Umbilical cord (tissue), 2 donors: ENCODE results near the gene CDH4. TPM values are rescaled to one million over a fixed set of nuclear protein-coding genes. Genes with fewer than 3 reads are reported as not detected.

Experiments
- DNase-seq: peaks from one replicate; pipeline ENCODE4 v3.0.0-alpha.2; 2015; ENCODE audit warnings: low spot score
- total RNA-seq: library from RNA; depleted of rRNA; stranded (reverse); fragments of >200 nt; gene quantifications from one replicate; pipeline ENCODE4 v1.2.3, GENCODE V29; 2014; ENCODE audit warnings: low replicate concordance; ENCODE audit not compliant: insufficient read depth

The CDH4 gene
- total RNA-seq, 1 donor from 2014 or later, result 0.48 TPM

DNA sequence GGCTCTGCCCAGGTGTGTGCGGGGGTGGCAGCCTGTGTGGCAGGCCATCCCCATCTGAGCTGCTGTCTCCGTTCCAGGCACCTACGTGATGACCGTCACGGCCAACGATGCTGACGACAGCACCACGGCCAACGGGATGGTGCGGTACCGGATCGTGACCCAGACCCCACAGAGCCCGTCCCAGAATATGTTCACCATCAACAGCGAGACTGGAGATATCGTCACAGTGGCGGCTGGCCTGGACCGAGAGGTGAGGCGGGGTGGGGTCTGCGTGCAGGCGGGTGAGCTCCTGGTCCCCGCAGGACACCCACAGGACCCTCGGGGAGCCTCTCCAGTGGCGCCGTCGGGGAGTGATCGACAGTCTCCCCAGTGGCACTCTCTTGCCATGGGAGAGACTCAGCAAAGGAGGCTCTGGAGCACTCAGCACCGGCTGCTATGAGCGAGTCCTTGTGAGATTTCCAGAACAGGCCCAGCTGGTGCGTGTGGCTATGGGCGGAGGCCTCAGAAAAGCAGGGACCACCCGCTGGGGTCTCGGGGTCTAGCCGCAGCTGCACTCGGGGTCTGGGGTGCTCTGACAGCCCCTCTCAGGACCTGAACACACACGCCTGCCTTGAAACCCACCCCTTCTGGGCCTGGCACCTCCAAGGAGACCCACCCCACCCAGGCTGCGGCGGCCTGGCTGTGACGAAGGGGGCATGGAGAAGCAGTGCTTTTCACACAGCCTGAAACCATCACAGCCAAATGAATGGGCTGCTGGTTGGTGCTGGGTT is 621.8 kb downstream of the CDH4 start:
- no peak for DNase-seq

DNA sequence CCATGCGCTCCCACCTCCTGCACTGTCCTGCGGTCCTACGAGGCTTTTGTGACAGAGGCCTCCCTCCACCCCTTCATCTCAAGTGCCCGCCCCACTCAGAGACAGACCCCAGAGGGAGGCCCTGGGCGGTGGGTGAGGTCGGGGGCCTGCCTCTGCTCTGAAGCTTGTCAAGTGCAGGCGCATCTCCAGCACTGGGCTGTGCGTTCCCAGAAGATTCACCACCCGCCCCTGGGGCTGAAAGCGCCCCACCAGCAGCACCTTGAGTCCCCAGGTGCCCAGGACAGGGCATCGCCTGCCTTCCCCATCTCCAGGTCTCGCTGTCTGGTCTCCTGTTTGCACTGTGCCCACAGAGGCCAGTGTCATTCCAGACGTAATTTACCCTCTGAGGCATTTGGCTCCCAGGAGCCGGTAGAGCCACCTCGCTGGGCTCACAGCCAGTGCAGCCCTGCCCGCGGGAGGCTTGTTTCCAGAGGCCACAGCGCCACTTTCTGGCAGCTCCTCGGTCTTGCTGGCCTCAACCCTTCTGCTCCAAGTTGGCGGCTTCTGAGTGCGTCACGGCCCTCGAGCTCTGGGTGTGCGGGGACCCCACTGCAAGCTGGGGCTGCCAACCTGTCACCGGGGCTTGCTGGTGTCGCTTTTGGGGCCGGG is 622.5 kb downstream of the CDH4 start:
- DNase-seq, result no peak

DNA sequence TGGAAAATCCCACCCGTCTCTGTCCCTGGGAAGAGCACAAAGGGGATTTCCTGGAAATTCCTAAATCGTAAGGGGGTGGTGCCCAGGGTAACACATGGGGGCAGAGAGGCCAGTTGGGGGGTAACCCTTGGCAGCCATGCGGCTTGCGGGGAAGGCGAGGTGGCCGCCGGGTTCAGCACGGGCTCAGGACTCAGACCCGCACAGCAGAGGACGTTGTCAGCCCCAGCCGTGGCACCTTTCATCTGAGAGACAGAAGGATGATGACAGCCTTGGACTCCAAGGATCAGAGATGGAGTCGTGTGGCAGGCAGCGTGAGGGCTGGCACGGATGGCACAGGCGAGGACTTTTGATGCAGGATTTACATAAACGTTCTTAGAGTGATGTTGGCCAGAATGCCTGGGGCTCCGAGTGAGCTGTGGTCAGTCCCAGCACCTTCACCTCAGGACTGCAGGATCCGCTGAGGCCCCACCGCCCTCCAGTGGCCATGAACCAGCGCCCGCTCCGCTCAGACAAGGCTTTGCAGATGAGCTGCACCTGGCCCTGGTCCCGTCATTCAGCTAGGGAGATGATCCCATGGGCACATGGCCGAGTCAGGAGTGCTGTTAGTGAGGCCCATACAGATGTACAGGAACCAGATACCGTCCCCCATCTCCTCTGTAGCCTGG is 623.3 kb downstream of the CDH4 start:
- DNase-seq, result no peak

DNA sequence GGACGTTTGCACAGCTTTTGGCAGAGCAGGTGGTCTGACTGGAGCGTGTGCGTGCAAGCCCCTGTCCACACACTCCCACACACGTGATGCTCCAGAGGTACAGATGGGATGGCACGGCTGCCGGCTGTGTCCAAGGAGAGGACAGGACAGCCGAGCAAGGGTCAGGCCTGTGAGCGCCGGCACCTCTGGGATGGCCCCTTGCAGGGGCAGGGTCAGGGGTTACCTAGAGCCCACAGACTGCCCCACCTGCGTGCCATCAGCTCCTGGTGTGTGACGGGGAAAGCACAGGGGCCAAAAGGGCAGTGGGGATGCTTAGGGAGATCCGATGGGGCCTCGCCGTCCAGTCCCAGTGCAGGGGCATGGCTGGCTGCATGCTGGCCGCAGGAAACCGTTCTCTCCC is 623.9 kb downstream of the CDH4 start:
- no peak for DNase-seq

DNA sequence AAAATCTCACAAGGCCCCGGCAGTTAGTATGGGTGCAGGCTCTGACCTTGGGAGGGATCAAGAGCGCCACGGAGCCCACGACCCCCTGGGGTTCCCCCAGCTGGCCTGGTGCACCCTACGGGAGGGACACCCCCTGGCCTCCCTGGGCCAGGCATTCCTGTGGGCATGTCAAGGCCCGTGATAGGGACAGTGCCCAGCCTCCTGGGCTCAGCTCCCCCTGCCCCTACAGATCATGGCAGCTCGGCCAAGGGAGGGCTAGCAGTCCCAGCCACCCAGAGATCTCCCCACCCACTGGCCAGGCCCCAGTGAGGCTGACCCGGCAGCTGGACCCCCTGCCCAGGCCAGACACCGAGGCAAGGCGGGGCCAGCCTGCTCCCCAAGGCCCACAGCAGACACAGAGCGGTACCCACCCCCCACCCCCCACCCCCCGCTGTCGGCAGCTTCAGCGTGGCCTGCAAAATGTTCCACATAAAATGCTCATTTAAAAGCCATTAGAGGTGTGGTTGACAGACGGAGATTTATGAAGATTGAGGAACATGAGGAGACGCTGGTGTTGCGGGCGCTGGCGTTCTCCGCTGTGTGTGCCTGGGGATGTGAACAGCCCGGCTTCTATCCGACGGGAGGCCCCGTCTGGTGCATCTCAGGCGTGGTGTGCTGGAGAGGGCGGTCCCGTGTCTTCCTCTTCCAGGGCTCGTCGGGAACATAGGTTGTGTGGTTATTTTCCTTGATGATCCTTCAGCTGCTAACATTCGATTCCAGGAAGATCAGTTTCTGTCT is 625.1 kb downstream of the CDH4 start:
- DNase-seq, result no peak

DNA sequence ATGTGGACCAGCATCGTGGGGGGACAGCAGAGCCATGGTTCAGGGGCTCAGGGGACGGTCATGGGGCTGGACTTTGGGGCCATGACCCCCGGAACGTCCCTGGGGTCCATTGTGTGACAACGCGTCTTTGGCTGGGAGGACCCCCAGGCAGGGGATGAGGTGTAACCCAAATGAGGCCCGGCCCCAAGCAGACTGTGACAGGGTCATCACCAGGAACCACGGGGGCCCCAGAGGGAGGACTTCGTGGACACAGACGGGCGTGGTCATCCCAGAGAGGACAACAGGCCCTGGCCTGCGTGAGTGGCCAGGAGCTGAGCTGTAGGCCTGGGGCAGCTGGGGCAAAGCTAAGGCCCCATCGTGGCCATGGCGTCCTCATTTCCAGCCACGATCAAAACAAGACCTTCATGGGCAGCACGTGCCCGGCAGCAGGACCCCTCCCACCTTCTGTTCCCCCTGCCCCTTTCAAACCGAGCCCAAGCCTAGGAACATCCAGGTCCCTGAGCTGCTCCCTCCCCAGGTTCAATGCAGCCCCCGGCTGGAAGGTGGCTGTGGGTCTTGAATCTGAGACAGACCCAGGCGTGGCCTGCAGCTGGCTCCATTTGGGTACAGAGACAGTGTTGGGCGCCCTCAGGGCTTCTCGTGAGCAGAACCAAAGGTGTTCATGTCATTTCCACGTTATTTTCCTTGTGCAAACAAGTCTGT is 625.9 kb downstream of the CDH4 start:
- DNase-seq, result no peak

DNA sequence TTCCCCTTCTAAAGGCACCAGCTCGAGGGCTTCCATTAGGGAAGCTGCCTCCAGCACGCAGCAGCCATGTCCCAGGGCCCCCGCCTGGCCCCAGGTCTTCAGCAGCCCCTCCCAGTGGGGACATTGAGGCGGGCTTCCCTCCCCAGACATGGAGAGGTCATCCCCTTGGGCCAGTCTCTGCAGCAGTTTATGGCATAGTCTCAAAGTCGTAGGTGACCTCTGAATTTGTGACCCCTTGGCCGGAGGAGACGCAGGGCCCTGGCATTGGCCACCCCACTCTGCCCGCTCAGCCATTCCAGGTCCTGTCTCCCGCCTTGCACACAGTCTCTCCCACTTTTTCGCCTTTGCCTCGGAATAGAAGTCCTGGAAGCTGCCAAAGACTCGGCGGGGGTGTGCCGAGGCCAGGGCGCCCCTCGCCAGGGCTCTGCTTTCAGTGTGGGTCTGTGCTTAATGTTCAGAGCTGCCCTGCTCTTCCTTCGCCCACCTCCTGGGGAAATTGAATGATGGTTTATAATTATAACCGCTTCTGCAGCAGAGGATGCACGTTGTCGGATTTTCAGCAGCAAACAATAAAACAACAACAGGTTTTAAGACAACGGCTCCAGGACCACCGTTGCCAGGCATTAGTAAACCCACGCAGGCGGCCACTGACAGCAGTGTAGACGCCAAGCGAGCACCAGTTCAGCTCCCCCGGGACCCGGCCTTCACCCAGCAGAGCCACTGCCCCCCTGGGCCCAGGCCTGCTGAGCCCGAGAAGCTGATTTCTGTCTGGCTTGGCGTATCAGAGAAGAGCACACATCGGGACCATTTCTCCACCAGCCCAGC is 626.6 kb downstream of the CDH4 start:
- no peak for DNase-seq

DNA sequence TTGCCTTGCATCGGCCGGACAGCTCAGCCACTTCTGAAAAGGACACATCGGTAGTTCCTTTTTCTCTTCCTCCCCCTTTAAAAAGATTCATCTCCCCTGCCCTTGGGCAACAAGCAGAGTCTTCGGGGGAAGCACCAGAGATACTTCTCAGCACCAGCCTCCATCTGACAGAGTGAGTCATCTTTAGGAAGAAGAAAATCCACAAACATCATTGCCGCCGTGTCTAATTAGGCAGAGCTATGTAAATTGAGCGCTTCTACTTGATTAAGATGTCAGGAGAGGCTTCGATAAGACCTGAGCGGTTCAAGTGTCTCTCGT is 627.2 kb downstream of the CDH4 start:
- no peak for DNase-seq

DNA sequence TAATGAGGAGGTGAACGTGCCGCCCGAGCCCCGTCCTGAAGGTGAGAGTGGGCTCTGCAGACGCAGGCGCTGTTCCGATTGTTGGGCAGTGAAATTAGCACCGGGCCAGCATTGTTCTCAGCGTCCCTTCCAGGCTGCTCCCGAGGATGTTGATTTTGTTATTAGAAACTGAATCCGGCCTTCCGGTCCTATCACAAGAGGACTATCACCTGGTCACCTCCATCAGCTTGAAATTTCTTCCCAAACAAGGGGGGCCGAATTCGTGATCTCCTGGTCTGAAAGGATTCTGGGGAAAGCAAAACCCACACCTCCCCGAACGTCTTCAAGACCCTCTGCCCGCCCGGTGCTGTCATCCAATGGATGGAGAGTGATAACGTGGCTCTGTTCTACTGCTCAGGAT is 627.6 kb downstream of the CDH4 start:
- DNase-seq, result no peak

DNA sequence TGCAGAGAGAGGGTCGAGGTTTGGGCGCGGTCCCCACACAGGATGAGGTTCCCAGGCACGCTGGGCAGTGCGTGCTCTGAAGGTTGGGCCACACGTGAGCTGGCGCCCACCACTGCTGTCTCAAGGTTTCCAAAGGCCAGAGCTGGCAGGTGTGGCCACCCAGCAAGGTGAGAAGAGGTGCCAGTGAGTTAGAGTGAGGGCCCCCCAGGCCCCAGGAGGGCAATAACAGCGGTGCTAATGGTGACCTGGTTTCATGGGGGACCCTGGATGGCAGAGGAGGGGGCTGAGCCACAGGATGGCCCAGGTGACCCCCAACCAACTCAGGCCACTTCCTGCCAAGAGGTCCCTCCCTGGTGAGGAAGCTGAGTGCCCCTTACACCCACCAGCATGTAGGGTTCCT is 628.6 kb downstream of the CDH4 start:
- no peak for DNase-seq

DNA sequence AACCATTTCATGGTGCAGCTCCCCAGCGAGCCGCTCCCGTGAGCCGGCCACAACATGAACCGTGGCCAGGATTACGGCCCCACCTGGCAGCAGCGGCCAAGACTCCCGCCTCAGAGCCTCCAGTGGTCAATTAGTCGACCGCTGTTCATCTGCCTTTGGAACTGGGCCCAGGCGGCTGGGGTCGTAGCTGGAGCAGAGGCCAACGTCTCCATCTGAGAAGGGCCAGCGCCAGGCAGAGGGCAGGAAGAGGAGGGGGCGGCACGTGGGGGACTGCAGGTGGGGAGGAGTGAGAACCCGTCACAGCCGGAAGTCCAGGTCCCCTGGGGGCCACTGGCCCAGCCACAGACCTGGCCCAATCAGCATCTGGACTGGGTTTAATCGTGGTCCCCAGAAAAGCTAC is 629.4 kb downstream of the CDH4 start:
- no peak for DNase-seq

DNA sequence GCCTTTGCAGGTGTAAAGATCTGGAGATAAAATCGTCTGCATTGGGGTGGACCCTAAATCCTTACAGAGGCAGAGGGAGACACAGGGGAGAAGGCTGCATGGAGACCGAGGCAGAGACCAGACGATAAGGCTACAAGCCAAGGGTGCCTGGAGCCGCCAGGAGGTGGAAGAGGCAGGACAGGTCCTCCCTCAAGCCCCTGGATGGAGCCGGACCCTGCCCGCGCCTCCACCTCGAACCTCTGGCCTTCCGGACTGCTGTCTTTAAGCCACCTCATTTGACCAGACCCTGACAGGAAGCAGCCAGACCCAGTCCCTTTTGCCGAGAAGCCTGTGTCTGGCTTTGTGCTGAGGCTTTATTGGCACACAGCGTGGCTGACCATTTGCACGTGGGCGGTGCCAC is 629.8 kb downstream of the CDH4 start:
- DNase-seq, result no peak

DNA sequence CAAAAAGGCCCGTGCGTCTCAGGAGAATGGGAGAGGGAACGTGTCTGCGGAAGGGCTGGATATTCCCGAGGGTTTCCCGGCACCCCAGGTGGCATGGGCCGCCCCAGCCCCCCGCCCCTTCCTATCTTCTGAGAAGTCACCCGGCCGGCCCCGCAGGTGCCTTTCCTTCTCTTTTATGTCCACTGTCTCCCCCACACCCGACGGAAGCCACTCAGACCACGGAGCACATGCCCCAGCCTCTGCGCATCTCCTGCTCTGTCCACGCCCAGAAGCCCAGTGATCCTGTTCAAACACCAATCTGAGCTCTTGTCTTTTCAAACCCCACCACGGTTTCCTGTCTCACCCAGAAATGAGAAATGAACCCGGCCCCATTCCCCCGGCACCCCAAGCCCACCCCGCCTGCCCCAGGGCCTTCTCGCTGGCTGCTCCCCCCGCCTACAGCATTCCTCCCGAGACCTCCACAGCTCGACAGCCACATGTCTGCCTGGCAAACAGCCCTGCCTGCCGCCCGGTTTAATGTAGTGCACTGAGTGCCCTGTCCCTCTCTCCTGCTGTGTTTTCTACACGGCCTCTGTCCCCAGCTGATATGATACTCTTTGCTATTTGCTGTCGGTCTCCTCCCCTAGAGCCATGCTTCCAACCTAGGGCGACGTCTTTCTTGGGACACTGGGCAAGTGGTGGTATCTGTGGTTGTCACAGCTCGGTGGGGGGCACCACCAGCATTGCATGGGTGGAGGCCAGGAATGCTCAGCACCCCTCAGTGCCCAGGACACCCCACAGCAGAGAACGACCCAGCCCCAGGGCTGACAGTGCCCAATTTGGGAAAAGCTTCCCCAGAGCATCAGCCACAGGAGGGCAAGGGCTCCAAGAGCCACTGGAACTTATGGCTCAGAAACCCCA is 630.9 kb downstream of the CDH4 start:
- no peak for DNase-seq

DNA sequence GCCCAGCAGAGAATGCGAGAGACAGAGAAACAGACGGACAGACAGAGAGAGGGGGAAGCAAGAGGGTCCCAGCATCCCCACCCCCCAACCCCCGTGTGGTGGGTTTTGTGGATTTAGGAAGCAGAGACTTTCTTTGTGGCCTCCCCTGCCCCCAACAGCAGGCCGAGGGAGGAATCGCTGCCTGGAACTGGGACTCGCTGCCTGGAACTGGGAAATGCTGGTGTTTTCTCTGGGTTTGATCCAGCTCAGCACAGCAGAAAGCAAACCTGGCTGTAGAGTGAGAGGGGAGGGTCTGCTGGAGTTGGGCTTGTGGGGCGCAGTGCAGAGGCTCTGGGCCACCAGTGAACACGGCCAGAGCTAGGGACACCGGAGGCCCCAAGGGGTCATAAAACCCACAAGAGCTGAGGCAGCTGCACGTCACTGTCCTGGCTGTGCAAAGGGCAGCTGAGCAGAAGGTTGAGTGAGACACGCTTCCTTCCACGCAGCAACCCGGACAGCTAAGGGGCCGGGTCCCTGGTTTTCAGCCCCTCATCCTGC is 631.9 kb downstream of the CDH4 start:
- DNase-seq, result no peak

DNA sequence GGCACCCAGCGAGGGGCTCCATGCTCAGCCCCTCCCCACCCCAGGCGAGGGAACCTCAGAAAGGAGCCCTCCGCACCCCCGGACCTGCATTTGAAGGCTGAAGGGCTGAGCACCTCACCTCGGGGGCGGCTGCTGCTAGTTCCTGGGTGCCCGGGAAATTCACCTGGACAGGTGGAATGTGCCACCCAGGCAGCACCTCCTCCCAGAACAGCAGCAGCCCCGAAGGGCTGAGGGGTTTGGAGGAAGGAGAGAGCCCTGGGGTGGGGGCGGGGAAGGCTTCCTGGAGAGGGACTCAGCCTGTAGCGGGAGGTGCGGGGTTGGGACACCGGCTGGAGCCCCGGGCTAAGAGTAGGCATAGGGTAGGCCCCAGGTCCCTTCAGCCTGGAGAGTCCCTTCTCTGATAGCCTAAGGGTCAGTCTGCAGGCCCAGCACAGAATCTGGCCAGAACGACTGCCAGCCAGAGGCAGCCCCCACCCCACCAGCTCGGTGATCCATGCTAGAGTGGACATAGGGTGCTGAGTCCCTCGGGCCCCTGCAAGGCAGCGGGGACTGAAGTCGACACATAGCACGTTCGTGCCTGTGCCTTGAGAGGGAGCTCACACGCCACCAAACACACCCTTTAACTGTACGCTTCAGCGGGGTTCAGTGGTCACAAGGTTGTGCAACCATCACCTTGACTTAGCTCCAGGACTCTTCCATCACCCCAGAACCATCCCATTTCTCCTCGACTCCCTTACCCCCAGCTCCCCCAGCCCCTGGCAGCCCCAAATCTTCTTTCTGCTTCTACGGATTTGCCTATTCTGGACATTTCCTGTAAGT is 632.7 kb downstream of the CDH4 start:
- DNase-seq, result no peak

DNA sequence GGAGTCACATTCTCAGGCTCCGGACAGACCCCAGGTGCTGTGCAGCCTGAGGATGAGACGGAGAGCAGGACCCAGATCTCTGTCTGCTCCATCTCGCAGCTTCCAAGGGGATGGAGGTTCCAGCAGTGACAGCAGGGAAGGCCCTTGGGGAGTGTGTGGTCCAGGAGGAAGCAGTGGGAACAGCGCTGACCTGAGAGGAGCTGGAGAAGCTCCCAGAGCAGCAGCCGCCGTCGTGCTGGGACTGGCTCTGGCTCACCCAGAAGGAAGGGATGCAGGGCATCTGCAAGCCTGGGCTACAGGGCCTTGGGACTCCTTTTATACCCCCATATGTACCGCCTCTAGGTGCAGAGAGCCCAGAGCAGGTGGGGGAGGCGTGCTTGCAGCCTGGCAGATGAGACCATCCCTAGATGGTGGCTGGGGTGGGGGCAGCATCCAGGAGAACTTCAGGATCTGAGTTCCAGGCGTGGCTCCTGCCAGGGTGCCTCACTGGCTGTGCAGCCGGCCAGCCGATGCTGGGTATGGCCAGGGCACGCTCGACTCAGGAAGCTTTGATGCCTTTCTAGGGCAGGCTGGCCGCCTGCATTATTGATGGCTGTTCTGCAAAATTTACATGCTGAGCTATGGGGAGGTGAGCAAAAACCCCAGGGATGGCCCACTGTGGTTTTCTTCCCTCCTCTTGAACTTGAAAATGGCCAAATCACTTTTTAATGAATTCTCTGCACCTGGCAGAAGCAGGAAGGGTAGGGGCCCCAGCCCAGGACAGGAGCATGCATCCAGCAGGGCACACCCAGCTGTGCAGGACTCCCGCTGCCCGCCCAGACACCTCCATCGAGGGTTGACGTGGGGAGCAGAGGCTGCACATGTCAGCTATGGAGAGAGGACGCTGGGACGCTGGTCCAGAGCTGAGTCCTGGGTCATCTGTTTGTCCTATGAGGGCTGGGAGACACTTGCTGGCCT is 634.0 kb downstream of the CDH4 start:
- no peak for DNase-seq
